ENCODE measurements around the gene DRAM2.
"Not testable (repeated sequence)": the region's sequence is repeated elsewhere in the genome, so short reads cannot be mapped to it uniquely, and the experiment has no call there.

Gene DRAM2

DNA sequence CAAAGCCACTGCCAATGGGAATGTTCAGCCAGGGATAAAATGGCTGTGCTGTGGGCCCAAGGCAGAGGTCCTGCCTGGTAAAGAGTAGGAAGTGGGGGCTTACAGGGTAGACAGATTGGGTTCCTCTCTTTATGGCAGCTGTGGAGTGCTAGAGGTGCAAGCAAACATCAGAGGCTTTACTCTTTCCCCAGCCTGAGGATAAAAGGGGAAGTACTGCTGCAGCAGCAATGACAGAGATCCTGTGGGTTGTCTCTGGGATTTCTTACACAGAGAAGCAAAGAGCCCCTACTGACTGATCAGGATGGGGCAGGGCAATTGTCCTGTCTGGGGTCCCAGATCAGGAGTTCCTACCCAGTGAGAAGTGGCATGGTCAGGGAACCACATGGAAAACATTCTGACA is 54.2 kb downstream of the DRAM2 start:
- no peak overlapping the region for H3K4me3 ChIP-seq (ENCODE audit: low read depth in 1 of 2, low read length in 1 of 2)
- H3K9me3 ChIP-seq, result no peaks in the 10 kb centered on the region
- H3K27me3 ChIP-seq, result peaks cover 5% of the 10 kb centered on the region
- H3K27ac ChIP-seq, result no peak overlapping the region
- H3K36me3 ChIP-seq, result no peaks in the 10 kb centered on the region
- no peaks in the 10 kb centered on the region for H3K4me1 ChIP-seq (ENCODE audit: control insufficient read depth in 1 of 2, insufficient read depth in 1 of 2, low read depth in 1 of 2, low read length in 1 of 2)
- TF ChIP-seq, protein P1, sequence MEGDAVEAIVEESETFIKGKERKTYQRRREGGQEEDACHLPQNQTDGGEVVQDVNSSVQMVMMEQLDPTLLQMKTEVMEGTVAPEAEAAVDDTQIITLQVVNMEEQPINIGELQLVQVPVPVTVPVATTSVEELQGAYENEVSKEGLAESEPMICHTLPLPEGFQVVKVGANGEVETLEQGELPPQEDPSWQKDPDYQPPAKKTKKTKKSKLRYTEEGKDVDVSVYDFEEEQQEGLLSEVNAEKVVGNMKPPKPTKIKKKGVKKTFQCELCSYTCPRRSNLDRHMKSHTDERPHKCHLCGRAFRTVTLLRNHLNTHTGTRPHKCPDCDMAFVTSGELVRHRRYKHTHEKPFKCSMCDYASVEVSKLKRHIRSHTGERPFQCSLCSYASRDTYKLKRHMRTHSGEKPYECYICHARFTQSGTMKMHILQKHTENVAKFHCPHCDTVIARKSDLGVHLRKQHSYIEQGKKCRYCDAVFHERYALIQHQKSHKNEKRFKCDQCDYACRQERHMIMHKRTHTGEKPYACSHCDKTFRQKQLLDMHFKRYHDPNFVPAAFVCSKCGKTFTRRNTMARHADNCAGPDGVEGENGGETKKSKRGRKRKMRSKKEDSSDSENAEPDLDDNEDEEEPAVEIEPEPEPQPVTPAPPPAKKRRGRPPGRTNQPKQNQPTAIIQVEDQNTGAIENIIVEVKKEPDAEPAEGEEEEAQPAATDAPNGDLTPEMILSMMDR (IDR thresholded peaks at IDR 0.05), result no peak

DNA sequence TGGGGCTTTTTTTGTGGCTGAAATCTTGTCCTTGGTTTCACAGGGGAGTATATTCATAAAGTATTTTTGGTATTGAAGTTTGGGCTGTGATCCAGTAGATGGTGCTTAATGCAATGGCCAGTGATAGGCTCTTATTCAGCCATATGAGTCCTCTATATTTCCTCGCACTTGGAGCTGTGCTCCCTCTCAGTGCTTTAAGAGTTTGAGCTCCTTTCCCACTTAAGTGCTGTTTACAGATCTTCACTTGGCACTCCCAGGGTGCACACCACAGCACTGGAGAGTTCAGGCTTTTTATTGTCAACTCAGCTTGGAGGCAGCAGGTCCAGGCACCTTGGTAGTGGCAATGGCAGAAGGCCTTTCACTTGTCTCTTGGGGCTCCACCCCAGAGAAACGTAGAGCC is 54.9 kb downstream of the DRAM2 start:
- Histone ChIP-seq H3K27ac (no peak overlapping the region), H3K4me1 (ENCODE audit: control insufficient read depth in 1 of 2, insufficient read depth in 1 of 2, low read depth in 1 of 2, low read length in 1 of 2) (no peaks in the 10 kb centered on the region), H3K36me3 (no peaks in the 10 kb centered on the region), H3K4me3 (ENCODE audit: low read depth in 1 of 2, low read length in 1 of 2) (no peak overlapping the region), H3K9me3 (no peaks in the 10 kb centered on the region), H3K27me3 (peaks cover 5% of the 10 kb centered on the region)
- TF ChIP-seq, protein P1 (IDR thresholded peaks at IDR 0.05), result no peak

DNA sequence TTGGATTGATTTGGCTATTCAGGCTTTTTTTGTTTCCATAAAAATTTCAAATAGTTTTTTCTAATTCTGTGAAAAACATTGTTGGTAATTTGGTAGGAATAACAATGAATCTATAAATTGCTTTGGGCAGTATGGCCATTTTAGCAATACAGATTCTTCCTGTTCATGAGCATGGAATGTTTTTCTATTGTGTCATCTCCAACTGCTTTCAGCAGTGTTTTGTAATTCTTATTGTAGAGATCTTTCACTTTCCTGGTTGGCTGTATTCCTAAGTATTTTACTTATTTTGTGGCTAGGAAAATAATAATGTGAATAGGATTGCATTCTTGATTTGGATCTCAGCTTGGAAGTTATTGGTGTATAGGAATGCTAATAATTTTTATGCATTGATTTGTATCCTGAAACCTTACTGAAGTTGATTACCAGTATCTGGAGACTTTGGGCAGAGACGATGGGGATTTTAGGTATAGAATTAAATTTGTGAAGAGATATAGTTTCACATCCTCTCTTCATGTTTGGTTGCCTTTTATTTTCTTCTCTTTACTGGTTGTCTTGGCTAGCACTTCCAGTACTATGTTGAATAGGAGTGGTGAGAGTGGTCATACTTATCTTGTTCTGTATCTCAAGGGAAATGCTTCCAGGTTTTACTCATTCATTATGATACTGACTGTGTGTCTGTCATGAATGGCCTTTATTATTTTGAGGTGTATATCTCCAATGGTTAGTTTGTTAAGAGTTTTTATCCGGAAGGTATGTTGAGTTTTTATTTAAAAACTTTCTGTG is 57.3 kb downstream of the DRAM2 start:
- Histone ChIP-seq H3K27me3 (no peaks in the 10 kb centered on the region), H3K36me3 (no peaks in the 10 kb centered on the region), H3K9me3 (no peaks in the 10 kb centered on the region), H3K4me3 (ENCODE audit: low read depth in 1 of 2, low read length in 1 of 2) (no peak overlapping the region), H3K27ac (no peak overlapping the region), H3K4me1 (ENCODE audit: control insufficient read depth in 1 of 2, insufficient read depth in 1 of 2, low read depth in 1 of 2, low read length in 1 of 2) (no peaks in the 10 kb centered on the region)
- TF ChIP-seq, protein P1 (IDR thresholded peaks at IDR 0.05), result no peak

DNA sequence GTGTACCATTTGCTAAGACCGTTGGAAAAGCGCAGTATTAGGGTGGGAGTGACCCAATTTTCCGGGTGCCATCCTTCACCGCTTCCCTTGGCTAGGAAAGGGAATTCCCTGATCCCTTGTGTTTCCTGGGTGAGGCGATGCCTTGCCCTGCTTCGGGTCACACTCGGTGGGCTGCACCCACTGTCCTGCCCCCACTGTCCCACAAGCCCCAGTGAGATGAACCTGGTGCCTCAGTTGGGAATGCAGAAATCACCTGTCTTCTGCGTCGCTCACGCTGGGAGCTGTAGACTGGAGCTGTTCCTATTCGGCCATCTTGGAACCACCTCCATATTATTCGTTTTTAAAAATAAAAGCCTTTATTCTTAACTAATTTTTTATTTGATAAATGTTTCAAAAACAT is 60.6 kb downstream of the DRAM2 start:
- H3K4me3 ChIP-seq (ENCODE audit: low read depth in 1 of 2, low read length in 1 of 2); H3K36me3 ChIP-seq; H3K27me3 ChIP-seq; H3K9me3 ChIP-seq; H3K4me1 ChIP-seq (ENCODE audit: control insufficient read depth in 1 of 2, insufficient read depth in 1 of 2, low read depth in 1 of 2, low read length in 1 of 2); H3K27ac ChIP-seq: not testable (repeated sequence)

DNA sequence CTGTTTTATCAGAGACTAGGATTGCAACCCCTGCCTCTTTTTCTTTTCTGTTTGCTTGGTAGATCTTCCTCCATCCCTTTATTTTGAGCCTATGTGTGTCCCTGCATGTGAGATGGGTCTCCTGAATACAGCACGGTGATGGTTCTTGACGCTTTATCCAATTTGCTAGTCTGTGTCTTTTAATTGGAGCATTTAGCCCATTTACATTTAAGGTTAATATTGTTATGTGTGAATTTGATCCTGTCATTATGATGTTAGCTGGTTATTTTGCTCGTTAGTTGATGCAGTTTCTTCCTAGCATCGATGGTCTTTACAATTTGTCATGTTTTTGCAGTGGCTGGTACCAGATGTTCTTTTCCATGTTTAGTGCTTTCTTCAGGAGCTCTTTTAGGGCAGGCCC is 62.6 kb downstream of the DRAM2 start:
- H3K9me3 ChIP-seq; H3K27me3 ChIP-seq; H3K4me1 ChIP-seq (ENCODE audit: control insufficient read depth in 1 of 2, insufficient read depth in 1 of 2, low read depth in 1 of 2, low read length in 1 of 2); H3K4me3 ChIP-seq (ENCODE audit: low read depth in 1 of 2, low read length in 1 of 2); H3K36me3 ChIP-seq; H3K27ac ChIP-seq: not testable (repeated sequence)
